ENCODE data around the gene ROS1.

ROS1 gene

DNA sequence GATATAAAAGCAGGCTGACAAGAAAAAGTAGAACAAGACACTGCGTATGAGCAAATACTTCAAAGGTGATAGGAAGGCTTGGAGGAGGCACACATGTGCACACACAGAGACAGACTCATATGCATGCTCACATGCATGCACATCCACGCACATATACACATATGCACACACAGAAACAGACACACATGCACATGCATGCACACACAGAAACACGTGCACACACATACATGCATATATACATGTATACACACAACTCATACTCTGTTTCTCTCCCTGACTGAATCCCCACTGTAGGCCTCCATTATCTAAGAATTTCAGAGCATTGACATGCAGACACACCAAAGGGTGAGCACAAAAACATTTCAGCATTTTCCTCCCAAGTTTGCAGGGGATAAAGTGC is 116.7 kb downstream of the ROS1 start:
- ATAC-seq: no peak

DNA sequence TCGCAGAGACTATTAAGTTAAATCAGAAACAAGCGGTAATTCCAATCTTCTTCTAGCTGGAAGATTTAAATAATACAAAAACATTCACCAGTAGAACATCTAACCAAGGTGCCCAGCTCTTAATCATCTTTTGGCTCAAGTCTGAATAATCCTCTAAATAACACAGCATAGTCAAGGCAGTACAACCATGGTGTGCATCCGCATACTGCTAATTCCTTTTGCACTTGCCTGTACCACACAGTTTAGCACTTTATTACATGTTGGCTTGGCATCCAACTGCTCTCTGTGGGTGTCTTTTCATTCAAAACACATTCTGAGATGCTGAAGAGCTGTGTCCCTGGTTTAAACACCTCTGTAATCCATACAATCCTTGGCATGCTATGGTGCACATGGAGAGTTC is 118.1 kb downstream of the ROS1 start:
- no peak for ATAC-seq
- TF ChIP-seq PPARA (CRISPR knock-in tag; IDR thresholded peaks at IDR 0.05; ENCODE audit: borderline replicate concordance): no peak
- no peak for TF ChIP-seq TCF4 (CRISPR knock-in tag; IDR thresholded peaks at IDR 0.05; ENCODE audit: borderline replicate concordance)
- no peak for TF ChIP-seq ESRRG (CRISPR knock-in tag; IDR thresholded peaks at IDR 0.05)

More for the DNA sequence above, 116.7 kb downstream of the ROS1 start:
- TF ChIP-seq ZFP30 (CRISPR knock-in tag; IDR thresholded peaks at IDR 0.05): no peak
- TF ChIP-seq, protein P1, sequence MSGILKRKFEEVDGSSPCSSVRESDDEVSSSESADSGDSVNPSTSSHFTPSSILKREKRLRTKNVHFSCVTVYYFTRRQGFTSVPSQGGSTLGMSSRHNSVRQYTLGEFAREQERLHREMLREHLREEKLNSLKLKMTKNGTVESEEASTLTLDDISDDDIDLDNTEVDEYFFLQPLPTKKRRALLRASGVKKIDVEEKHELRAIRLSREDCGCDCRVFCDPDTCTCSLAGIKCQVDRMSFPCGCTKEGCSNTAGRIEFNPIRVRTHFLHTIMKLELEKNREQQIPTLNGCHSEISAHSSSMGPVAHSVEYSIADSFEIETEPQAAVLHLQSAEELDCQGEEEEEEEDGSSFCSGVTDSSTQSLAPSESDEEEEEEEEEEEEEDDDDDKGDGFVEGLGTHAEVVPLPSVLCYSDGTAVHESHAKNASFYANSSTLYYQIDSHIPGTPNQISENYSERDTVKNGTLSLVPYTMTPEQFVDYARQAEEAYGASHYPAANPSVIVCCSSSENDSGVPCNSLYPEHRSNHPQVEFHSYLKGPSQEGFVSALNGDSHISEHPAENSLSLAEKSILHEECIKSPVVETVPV (CRISPR knock-in tag; IDR thresholded peaks at IDR 0.05): no peak

DNA sequence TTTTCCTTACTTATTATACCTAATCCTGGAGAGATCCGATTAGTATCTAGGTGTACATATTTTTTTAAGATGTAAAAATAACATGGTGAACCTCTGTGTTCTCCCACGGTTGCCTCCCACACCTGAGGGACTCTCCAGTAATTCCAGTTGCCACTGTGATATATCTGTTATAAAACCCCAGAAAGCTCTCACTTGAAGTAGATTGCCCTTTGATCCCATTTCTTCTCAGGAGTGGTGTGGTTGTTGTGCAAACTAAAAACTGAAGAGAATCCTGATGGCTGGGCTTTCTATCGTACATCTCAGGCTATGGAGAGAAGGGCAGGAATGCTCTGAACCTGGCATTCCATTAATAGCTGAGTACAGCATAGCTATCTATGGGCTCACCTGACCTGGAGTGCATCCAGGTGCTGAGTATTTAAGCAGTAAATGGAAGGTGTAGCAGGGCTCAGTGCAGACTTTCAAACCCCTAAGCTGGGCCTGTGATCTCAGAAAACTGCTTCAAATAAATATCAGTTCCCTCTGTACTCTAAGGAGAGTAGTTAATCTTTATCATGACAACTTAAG is 119.4 kb downstream of the ROS1 start:
- ATAC-seq: no peak
- TF ChIP-seq, protein P2, sequence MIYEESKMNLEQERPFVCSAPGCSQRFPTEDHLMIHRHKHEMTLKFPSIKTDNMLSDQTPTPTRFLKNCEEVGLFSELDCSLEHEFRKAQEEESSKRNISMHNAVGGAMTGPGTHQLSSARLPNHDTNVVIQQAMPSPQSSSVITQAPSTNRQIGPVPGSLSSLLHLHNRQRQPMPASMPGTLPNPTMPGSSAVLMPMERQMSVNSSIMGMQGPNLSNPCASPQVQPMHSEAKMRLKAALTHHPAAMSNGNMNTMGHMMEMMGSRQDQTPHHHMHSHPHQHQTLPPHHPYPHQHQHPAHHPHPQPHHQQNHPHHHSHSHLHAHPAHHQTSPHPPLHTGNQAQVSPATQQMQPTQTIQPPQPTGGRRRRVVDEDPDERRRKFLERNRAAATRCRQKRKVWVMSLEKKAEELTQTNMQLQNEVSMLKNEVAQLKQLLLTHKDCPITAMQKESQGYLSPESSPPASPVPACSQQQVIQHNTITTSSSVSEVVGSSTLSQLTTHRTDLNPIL (CRISPR knock-in tag; IDR thresholded peaks at IDR 0.05; ENCODE audit: low read depth): no peak
- no peak for TF ChIP-seq ESRRG (CRISPR knock-in tag; IDR thresholded peaks at IDR 0.05)
- TF ChIP-seq, protein P3, sequence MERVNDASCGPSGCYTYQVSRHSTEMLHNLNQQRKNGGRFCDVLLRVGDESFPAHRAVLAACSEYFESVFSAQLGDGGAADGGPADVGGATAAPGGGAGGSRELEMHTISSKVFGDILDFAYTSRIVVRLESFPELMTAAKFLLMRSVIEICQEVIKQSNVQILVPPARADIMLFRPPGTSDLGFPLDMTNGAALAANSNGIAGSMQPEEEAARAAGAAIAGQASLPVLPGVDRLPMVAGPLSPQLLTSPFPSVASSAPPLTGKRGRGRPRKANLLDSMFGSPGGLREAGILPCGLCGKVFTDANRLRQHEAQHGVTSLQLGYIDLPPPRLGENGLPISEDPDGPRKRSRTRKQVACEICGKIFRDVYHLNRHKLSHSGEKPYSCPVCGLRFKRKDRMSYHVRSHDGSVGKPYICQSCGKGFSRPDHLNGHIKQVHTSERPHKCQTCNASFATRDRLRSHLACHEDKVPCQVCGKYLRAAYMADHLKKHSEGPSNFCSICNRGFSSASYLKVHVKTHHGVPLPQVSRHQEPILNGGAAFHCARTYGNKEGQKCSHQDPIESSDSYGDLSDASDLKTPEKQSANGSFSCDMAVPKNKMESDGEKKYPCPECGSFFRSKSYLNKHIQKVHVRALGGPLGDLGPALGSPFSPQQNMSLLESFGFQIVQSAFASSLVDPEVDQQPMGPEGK (CRISPR knock-in tag; IDR thresholded peaks at IDR 0.05; ENCODE audit: borderline replicate concordance): no peak
- no peak for TF ChIP-seq CSDC2 (CRISPR knock-in tag; IDR thresholded peaks at IDR 0.05)
- no peak for TF ChIP-seq OSR1 (CRISPR knock-in tag; IDR thresholded peaks at IDR 0.05)

DNA sequence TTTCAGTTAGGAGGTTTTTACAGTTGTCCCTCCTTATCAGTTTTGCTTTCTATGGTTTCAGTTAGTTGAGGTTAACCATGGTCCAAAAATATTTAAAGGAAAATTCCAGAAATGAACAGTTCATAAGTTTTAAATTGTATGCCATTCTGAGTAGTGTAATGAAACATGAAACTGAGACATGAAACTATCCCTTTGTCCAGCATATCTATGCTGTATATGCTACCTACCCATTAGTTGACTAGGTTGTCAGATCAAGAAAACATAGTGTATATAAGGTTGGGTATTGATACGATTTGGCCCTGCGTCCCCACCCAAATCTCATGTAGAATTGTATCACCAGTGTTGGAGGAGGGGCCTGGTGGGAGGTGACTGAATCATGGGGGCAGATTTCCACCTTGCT is 121.3 kb downstream of the ROS1 start:
- TF ChIP-seq ESRRG (CRISPR knock-in tag; IDR thresholded peaks at IDR 0.05) (no peak), ISL1 (CRISPR knock-in tag; IDR thresholded peaks at IDR 0.05) (no peak), ZFP30 (CRISPR knock-in tag; IDR thresholded peaks at IDR 0.05) (no peak), ZFP3 (CRISPR knock-in tag; IDR thresholded peaks at IDR 0.05) (no peak), ZNF70 (CRISPR knock-in tag; IDR thresholded peaks at IDR 0.05) (no peak), BACH2 (CRISPR knock-in tag; IDR thresholded peaks at IDR 0.05; ENCODE audit: borderline replicate concordance) (no peak), ARNTL (CRISPR knock-in tag; IDR thresholded peaks at IDR 0.05; ENCODE audit: borderline replicate concordance, low read depth) (no peak), ZNF8 (CRISPR knock-in tag; IDR thresholded peaks at IDR 0.05) (no peak), GLIS3 (CRISPR knock-in tag; IDR thresholded peaks at IDR 0.05) (no peak), ZNF565 (CRISPR knock-in tag; conservative IDR thresholded peaks at IDR 0.05; ENCODE audit: low read depth) (no peak), ZC3H10 (CRISPR knock-in tag; IDR thresholded peaks at IDR 0.05) (no peak), PPARA (CRISPR knock-in tag; IDR thresholded peaks at IDR 0.05; ENCODE audit: borderline replicate concordance) (no peak)
- TF ChIP-seq, protein P1 (CRISPR knock-in tag; IDR thresholded peaks at IDR 0.05): no peak
- TF ChIP-seq, protein P2 (CRISPR knock-in tag; IDR thresholded peaks at IDR 0.05; ENCODE audit: low read depth): no peak
- TF ChIP-seq, protein P4, sequence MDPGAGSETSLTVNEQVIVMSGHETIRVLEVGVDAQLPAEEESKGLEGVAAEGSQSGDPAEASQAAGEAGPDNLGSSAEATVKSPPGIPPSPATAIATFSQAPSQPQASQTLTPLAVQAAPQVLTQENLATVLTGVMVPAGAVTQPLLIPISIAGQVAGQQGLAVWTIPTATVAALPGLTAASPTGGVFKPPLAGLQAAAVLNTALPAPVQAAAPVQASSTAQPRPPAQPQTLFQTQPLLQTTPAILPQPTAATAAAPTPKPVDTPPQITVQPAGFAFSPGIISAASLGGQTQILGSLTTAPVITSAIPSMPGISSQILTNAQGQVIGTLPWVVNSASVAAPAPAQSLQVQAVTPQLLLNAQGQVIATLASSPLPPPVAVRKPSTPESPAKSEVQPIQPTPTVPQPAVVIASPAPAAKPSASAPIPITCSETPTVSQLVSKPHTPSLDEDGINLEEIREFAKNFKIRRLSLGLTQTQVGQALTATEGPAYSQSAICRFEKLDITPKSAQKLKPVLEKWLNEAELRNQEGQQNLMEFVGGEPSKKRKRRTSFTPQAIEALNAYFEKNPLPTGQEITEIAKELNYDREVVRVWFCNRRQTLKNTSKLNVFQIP (CRISPR knock-in tag; IDR thresholded peaks at IDR 0.05; ENCODE audit: borderline replicate concordance, low read depth): no peak
- TF ChIP-seq, protein P5, sequence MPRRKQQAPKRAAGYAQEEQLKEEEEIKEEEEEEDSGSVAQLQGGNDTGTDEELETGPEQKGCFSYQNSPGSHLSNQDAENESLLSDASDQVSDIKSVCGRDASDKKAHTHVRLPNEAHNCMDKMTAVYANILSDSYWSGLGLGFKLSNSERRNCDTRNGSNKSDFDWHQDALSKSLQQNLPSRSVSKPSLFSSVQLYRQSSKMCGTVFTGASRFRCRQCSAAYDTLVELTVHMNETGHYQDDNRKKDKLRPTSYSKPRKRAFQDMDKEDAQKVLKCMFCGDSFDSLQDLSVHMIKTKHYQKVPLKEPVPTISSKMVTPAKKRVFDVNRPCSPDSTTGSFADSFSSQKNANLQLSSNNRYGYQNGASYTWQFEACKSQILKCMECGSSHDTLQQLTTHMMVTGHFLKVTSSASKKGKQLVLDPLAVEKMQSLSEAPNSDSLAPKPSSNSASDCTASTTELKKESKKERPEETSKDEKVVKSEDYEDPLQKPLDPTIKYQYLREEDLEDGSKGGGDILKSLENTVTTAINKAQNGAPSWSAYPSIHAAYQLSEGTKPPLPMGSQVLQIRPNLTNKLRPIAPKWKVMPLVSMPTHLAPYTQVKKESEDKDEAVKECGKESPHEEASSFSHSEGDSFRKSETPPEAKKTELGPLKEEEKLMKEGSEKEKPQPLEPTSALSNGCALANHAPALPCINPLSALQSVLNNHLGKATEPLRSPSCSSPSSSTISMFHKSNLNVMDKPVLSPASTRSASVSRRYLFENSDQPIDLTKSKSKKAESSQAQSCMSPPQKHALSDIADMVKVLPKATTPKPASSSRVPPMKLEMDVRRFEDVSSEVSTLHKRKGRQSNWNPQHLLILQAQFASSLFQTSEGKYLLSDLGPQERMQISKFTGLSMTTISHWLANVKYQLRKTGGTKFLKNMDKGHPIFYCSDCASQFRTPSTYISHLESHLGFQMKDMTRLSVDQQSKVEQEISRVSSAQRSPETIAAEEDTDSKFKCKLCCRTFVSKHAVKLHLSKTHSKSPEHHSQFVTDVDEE (CRISPR knock-in tag; IDR thresholded peaks at IDR 0.05): no peak
- TF ChIP-seq, protein P3 (CRISPR knock-in tag; IDR thresholded peaks at IDR 0.05; ENCODE audit: borderline replicate concordance): no peak
- ATAC-seq: no peak
